Activated CD4-positive, CD25-positive, alpha-beta regulatory T cell treated with anti-CD3 and anti-CD28 coated beads, Interleukin-2, amount 50 U/mL, for 16 hours (primary cell): ENCODE data around the gene RAB30.
A peak's percentile ranks its signal among the peaks of the same experiment; 100 is the strongest.

Source experiments
- DNase-seq: peaks from one replicate; pipeline ENCODE4 v3.0.0-alpha.2; 2020; ENCODE audit warnings: low read depth, low spot score

The RAB30 gene, protein sequence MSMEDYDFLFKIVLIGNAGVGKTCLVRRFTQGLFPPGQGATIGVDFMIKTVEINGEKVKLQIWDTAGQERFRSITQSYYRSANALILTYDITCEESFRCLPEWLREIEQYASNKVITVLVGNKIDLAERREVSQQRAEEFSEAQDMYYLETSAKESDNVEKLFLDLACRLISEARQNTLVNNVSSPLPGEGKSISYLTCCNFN

GRCh38 chr11:83071567-83072349 lies at the start of gene RAB30:
Gene RAB30 (minus strand): TSS chr11:83071897. CDS start chr11:82997316, 74,581 bp downstream.
- DNase-seq, result peak; percentile 94

GRCh38 chr11:83120327-83120726 lies 48.6 kb upstream of the RAB30 start:
- DNase-seq, result no peak

- DNase-seq, result no peak
Measured at GRCh38 chr11:83119216-83119615, 47.5 kb upstream of the RAB30 start.

DNA sequence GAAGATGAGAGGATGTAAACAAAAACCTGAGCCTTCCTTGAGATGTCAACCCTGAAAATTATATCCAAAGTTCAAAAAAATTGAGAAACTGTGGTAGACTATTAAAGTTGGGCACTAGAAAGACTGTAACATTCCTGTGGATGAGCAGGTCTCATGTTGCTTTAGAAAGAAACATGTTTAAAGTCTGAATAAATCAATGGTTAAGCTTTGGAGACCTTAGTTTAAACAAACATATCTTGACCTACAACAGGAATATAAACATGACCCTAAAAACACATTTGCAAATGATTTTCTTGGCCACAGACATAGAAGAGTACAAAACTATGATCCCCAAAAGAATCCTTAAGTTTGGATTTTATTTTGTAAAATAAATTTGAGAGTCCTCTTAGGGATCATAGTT lies 47.1 kb upstream of the RAB30 start:
- DNase-seq, result no peak

- DNase-seq, result no peak
Measured at GRCh38 chr11:83116015-83116641, 44.4 kb upstream of the RAB30 start.

DNA sequence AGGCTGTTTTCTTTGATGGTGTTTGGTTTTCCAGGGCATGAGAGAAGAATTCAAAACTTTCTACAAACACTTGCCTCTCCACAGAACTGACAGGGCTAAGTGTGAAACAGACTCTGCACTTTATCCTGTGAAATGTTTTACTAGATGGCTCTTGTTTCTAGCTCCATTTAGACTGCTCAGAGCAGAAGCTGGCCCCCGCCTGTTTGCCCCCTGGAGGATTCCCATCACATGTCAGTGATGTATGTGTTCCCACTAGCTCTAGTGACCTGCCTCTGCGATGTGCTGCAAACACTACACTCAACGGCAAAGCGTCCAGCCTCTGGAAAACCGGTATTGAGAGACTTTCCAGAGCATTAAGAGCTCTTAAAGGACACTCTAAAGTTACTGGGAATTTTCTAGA lies 43.9 kb upstream of the RAB30 start:
- DNase-seq, result no peak

- DNase-seq, result no peak
Measured at GRCh38 chr11:83115026-83115425, 43.3 kb upstream of the RAB30 start.

- no peak for DNase-seq
Measured at GRCh38 chr11:83112886-83113285, 41.2 kb upstream of the RAB30 start.

DNA sequence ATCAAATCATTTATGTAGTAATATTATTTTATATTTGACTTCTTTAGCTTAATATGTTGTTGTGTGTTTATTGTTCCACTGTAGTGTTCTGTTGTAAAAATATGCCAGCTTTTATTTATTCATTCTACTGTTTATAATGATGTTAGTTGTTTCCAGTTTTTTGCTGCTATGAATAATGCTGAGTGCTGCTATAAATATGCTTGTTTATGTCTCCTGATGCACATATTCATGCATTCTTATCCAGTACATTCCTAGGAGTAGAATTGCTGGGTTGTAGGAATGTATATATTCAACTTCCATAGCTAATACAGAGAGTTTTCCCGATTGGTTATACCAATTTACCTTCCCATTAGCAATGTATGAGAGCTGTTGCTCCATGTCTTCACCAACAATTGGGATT lies 33.5 kb upstream of the RAB30 start:
- no peak for DNase-seq

GRCh38 chr11:83102834-83103233 lies 31.1 kb upstream of the RAB30 start:
- DNase-seq, result no peak

DNA sequence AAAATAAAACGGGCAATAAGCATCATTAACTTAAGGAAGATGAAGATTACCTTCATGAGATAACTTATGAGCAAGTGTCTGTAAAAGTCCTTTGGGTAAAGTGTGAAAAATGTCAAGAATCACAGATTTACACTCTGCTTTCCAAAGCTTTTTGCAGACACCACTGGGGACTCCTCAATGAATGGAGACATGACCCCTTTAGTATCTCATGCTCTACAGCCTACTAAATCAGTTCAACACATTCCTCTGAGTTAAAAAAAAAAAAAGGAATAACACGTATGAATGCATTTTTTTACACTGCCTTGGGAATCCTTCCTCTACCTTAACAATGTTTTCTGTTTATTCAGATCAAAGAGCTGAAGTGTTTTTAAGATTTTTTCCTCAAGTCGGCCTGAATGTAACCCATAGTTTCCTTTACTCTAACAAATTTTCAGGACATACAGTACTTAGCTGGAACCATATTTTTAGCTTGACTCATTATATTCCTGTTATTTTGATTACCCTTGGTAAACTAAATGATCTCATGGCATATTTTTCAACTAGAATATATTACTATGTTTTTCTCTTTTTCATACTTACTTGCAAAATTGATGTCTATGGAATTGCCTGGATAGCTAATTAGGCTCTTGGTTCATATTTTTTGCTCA lies 25.9 kb upstream of the RAB30 start:
- DNase-seq, result no peak

- no peak for DNase-seq
Measured at GRCh38 chr11:83093634-83094033, 21.9 kb upstream of the RAB30 start.

- no peak for DNase-seq
Measured at GRCh38 chr11:83092488-83093384, 21.0 kb upstream of the RAB30 start.

GRCh38 chr11:83088965-83089364 lies 17.3 kb upstream of the RAB30 start:
- no peak for DNase-seq

DNA sequence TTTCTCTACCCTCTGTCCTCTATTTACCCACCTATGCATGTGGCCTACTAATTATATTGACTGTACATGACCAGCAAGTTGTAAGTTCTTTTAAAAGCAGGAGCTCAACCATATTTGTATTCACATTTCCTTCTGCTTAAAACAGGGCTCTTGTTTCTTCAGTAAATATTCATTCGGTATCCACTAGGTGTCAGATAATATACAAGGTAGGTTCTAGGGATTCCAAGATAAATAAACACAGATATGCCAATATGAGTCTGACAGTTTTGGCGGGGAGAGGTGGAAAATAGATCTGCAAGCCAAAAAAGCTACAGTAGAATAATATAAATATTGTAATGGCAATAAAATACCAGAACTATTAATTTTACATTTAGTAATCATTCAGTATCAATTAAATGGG lies 15.3 kb upstream of the RAB30 start:
- DNase-seq, result no peak

DNA sequence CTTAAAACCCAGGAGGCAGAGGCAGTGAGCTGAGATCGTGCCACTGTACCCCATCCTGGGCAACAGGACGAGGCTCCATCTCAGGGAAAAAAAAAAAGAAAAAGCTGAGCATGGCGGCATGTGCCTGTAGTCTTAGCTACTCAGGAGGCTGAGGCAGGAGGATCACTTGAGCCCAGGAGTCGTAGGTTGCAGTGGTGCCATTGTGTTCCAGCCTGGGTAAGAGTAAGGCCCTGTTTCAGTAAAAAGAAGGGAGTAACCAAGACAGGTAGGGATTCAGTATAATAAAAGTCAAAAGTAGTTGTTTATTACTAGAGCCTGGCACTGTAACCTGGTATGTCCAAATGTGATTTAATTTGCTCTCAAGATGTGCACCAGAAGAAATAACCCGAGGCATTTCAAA lies 8.1 kb upstream of the RAB30 start:
- no peak for DNase-seq

DNA sequence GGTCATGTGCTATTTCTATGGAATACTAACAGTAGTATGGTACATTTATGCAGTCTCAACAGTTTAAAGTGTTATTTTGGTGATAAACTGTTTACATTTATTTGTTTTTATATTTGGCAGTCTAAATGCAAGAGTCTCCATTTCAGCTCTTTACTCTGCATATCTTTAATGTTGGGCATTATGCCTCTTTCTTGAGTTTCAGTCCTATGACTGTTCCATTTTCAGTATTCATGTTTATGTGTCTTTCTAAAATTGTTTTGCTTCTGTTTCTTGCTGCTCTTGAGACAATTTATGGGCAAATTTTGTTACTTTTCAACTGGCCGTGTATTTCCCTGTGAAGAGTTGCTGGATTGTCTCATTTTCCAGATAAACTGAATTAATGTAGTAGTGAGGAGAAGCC lies 6.6 kb upstream of the RAB30 start:
- DNase-seq, result no peak

GRCh38 chr11:83073884-83074283 lies 2.2 kb upstream of the RAB30 start:
- no peak for DNase-seq

DNA sequence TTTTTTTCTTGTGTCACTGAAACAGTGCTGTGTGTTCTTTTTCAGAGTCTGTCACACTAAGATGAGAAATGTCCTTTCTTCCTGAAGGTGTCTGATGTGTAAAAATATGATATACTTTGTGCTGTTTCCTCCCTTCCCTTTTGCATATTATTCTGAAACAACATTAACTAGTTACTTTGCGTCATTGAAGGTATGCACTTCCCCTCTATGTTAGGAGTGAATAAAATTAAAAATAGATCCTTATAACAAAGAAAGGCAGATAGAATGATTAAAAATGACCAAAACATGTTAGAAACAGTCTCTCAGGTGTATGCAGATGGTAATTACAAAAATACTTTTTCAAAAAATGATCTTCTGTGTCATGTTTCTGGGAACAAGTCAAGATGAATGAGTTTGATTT lies 1.6 kb upstream of the RAB30 start:
- DNase-seq, result no peak

DNA sequence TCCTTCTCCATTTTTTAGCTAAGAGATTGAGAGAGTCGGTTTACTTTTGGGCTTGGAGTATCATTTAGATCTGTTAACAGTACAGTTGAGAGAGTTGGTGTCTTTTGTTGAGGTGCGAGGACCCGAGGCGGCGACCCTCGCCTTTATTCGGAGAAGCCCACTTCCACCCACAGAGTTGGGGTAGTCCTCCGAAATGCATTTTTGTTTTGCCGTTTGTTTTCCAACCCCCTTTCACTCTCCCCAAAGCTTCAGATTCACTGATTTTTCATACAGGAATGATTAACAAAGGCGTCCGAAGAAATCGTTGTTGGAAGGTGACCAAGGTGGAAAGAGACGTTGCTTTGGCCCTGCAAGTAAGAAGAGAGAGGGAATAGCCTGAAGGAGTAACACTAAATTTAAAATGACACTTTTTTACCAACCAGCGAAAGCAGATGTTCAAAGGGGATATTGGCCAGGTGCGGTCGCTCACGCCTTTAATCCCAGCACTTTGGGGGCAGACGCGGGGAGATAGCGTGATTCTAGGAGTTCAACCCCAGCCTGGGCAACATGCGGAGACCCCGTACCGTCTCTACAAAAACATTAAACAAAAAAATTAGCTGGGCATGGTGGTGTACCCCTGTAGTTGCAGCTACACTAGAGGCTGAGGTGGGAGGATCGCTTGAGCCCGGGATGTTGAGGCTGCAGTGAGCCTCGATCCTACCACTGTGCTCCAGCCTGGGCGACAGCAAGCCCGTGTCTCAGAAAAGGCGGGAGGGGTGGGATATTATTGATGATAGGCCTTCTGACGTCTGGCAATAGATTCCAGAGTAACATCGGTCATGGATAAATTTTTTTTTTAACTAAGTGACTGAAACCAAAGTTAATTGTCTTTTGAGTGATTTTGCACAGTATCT lies 899 bp upstream of the RAB30 start:
- no peak for DNase-seq
